HEK293 (cell line): ENCODE measurements around the gene CD302.

ENCODE experiments used
- ELK4 ChIP-seq: IDR thresholded peaks from 2 replicates; pipeline ENCODE4 v1.6.1; 2011; ENCODE audit warnings: mild to moderate bottlenecking, low read depth, low read length, borderline replicate concordance
- KLF16 ChIP-seq: fragments of 450-650 bp; formaldehyde crosslinking; IDR thresholded peaks from 2 replicates; pipeline ENCODE4 v1.5.1; 2017; ENCODE audit warnings: missing biosample characterization, missing genetic modification characterization

GRCh38 chr2:159773426-159773825 lies 24.6 kb downstream of the CD302 start:
- TF ChIP-seq ELK4, result no peak
- TF ChIP-seq KLF16 (tag by site-specific recombination), result no peak
